ENCODE data around the gene PALD1. TPM values are rescaled to one million over a fixed set of nuclear protein-coding genes. Genes with fewer than 3 reads are reported as not detected.
A peak's percentile ranks its signal among the peaks of the same experiment; 100 is the strongest.

Gene PALD1
- total RNA-seq, 1 donor from 2014 or later: 9.6 TPM

GRCh38 chr10:70510453-70510852 lies 31.9 kb downstream of the PALD1 start:
- Mint-ChIP-seq H3K27me3 (ENCODE audit: insufficient read depth, low read depth) (peaks cover 10% of the 10 kb centered on the region), H3K9me3 (no peaks in the 10 kb centered on the region), H3K27ac (no peak overlapping the region), H3K36me3 (no peaks in the 10 kb centered on the region), H3K4me3 (no peak overlapping the region), H3K4me1 (peaks cover 63% of the 10 kb centered on the region)
- no peaks in the 10 kb centered on the region for H3K79me2 ChIP-seq (ENCODE audit: low read depth)
- DNase-seq (ENCODE audit: low spot score): no peak
- TF ChIP-seq EZH2 (IDR thresholded peaks at IDR 0.05): no peak
- TF ChIP-seq CTCF (IDR thresholded peaks at IDR 0.05): no peak
- TF ChIP-seq EZH2phosphoT487 (IDR thresholded peaks at IDR 0.05): no peak
- peaks cover 39% of the 10 kb centered on the region for H3K4me1 ChIP-seq
- H3K9ac ChIP-seq: no peak overlapping the region
- peaks cover 6% of the 10 kb centered on the region for H4K20me1 ChIP-seq (ENCODE audit: low read depth)
- H3K27ac ChIP-seq: no peak overlapping the region
- H3K36me3 ChIP-seq: no peaks in the 10 kb centered on the region
- H3K9me3 ChIP-seq (ENCODE audit: low read depth): no peaks in the 10 kb centered on the region
- no peaks in the 10 kb centered on the region for H3K27me3 ChIP-seq
- H3K4me2 ChIP-seq: no peak overlapping the region
- no peak overlapping the region for H2AFZ ChIP-seq (replicated peaks)
- H3F3A ChIP-seq (ENCODE audit: low read depth): peaks cover 12% of the 10 kb centered on the region
- no peak overlapping the region for H3K4me3 ChIP-seq

GRCh38 chr10:70510904-70511303 lies 32.3 kb downstream of the PALD1 start:
- no peaks in the 10 kb centered on the region for H3K27me3 ChIP-seq
- H3K9ac ChIP-seq: no peak overlapping the region
- peaks cover 10% of the 10 kb centered on the region for H3K27me3 Mint-ChIP-seq (ENCODE audit: insufficient read depth, low read depth)
- H3K27ac Mint-ChIP-seq: no peak overlapping the region
- H3K9me3 ChIP-seq (ENCODE audit: low read depth): no peaks in the 10 kb centered on the region
- peaks cover 39% of the 10 kb centered on the region for H3K4me1 ChIP-seq
- no peak for DNase-seq (ENCODE audit: low spot score)
- no peak overlapping the region for H2AFZ ChIP-seq (replicated peaks)
- H3K36me3 ChIP-seq: no peaks in the 10 kb centered on the region
- H3K36me3 Mint-ChIP-seq: no peaks in the 10 kb centered on the region
- no peaks in the 10 kb centered on the region for H3K9me3 Mint-ChIP-seq
- H3K27ac ChIP-seq: no peak overlapping the region
- H3K4me3 ChIP-seq: no peak overlapping the region
- H3K4me1 Mint-ChIP-seq: peaks cover 63% of the 10 kb centered on the region
- no peak for TF ChIP-seq CTCF (IDR thresholded peaks at IDR 0.05)
- H4K20me1 ChIP-seq (ENCODE audit: low read depth): peaks cover 6% of the 10 kb centered on the region
- H3K4me2 ChIP-seq: no peak overlapping the region
- H3K4me3 Mint-ChIP-seq: no peak overlapping the region
- peaks cover 11% of the 10 kb centered on the region for H3F3A ChIP-seq (ENCODE audit: low read depth)
- no peaks in the 10 kb centered on the region for H3K79me2 ChIP-seq (ENCODE audit: low read depth)

GRCh38 chr10:70512149-70512639 lies 33.6 kb downstream of the PALD1 start:
- Mint-ChIP-seq H3K9me3 (no peaks in the 10 kb centered on the region), H3K27me3 (ENCODE audit: insufficient read depth, low read depth) (peaks cover 10% of the 10 kb centered on the region), H3K36me3 (no peaks in the 10 kb centered on the region), H3K4me3 (no peak overlapping the region), H3K27ac (peak overlapping the region; percentile 91), H3K4me1 (peaks cover 59% of the 10 kb centered on the region)
- Histone ChIP-seq H3K9ac (no peak overlapping the region), H3F3A (ENCODE audit: low read depth) (peaks cover 6% of the 10 kb centered on the region), H3K27ac (no peak overlapping the region), H3K9me3 (ENCODE audit: low read depth) (no peaks in the 10 kb centered on the region), H3K79me2 (ENCODE audit: low read depth) (no peaks in the 10 kb centered on the region), H2AFZ (replicated peaks) (no peak overlapping the region), H4K20me1 (ENCODE audit: low read depth) (peaks cover 6% of the 10 kb centered on the region), H3K4me3 (no peak overlapping the region), H3K27me3 (no peaks in the 10 kb centered on the region), H3K4me2 (peak overlapping the region; percentile 19), H3K4me1 (peaks cover 30% of the 10 kb centered on the region), H3K36me3 (no peaks in the 10 kb centered on the region)
- DNase-seq (ENCODE audit: low spot score): peak; percentile 23
- TF ChIP-seq EZH2 (IDR thresholded peaks at IDR 0.05): no peak
- no peak for TF ChIP-seq EZH2phosphoT487 (IDR thresholded peaks at IDR 0.05)
- no peak for TF ChIP-seq CTCF (IDR thresholded peaks at IDR 0.05)

Data from neural progenitor cell (in vitro differentiated cells).